HEK293 (cell line): ENCODE data around the gene TNKS2.

ENCODE experiments used
- BCL11A ChIP-seq: fragments of 450-650 bp; formaldehyde crosslinking; IDR thresholded peaks from 2 replicates; pipeline ENCODE4 v1.5.1; 2016; ENCODE audit warnings: low read depth, missing biosample characterization, missing genetic modification characterization
- CTCF ChIP-seq: fragments of 450-650 bp; formaldehyde crosslinking; IDR thresholded peaks from 2 replicates; pipeline ENCODE4 v1.5.1; 2016; ENCODE audit warnings: missing biosample characterization, missing genetic modification characterization
- KLF16 ChIP-seq: fragments of 450-650 bp; formaldehyde crosslinking; IDR thresholded peaks from 2 replicates; pipeline ENCODE4 v1.5.1; 2017; ENCODE audit warnings: missing biosample characterization, missing genetic modification characterization
- TRIM28 ChIP-seq: IDR thresholded peaks from 2 replicates; pipeline ENCODE4 v1.6.1; 2011; ENCODE audit warnings: low read length, control low read depth, borderline replicate concordance
- WT1 ChIP-seq: fragments of 450-650 bp; formaldehyde crosslinking; IDR thresholded peaks from 2 replicates; pipeline ENCODE4 v1.5.1; 2016; ENCODE audit warnings: missing biosample characterization, missing genetic modification characterization
- ZNF184 ChIP-seq: fragments of 450-650 bp; IDR thresholded peaks from 2 replicates; pipeline ENCODE4 v1.5.1; 2018; ENCODE audit warnings: missing biosample characterization, mild to moderate bottlenecking, missing genetic modification characterization
- ZNF416 ChIP-seq: fragments of 450-650 bp; formaldehyde crosslinking; IDR thresholded peaks from 2 replicates; pipeline ENCODE4 v1.5.1; 2016; ENCODE audit warnings: missing biosample characterization, missing genetic modification characterization
- ZNF433 ChIP-seq: fragments of 450-650 bp; formaldehyde crosslinking; IDR thresholded peaks from 2 replicates; pipeline ENCODE4 v1.5.1; 2016; ENCODE audit warnings: missing biosample characterization, missing genetic modification characterization, low read depth
- ZNF549 ChIP-seq: fragments of 450-650 bp; IDR thresholded peaks from 2 replicates; pipeline ENCODE4 v1.5.1; 2018; ENCODE audit warnings: missing biosample characterization, missing genetic modification characterization, mild to moderate bottlenecking, inconsistent platforms, moderate library complexity
- ZNF660 ChIP-seq: fragments of 450-650 bp; IDR thresholded peaks from 2 replicates; pipeline ENCODE4 v1.5.1; 2018; ENCODE audit warnings: missing biosample characterization, mild to moderate bottlenecking, missing genetic modification characterization

- TF ChIP-seq ZNF549 (tag by site-specific recombination) (no peak), CTCF (tag by site-specific recombination) (no peak), ZNF416 (tag by site-specific recombination) (no peak), BCL11A (tag by site-specific recombination) (no peak), ZNF184 (tag by site-specific recombination) (no peak), ZNF660 (tag by site-specific recombination) (no peak), WT1 (no peak), ZNF433 (tag by site-specific recombination) (no peak), TRIM28 (no peak), KLF16 (tag by site-specific recombination) (no peak)
Measured at GRCh38 chr10:91879515-91880170, 81.4 kb downstream of the TNKS2 start.
